Suprapubic skin (tissue), 4 donors: ENCODE data around the gene CHKB. TPM values are rescaled to one million over a fixed set of nuclear protein-coding genes. Genes with fewer than 3 reads are reported as not detected.
A peak's percentile ranks its signal among the peaks of the same experiment; 100 is the strongest.

Experiments used
- DNase-seq, 2 donors: peaks; one replicate each; pipeline ENCODE4 v3.0.0-alpha.2; 2019; ENCODE audit warnings: low spot score in 2 of 2
- H3K27ac ChIP-seq: fragments of 200-600 bp; sonication (generic); one replicate; pipeline ENCODE4 v1.5.1; 2019
- H3K27me3 ChIP-seq: fragments of 200-600 bp; sonication (generic); one replicate; pipeline ENCODE4 v1.5.1; 2019
- H3K36me3 ChIP-seq: fragments of 200-600 bp; sonication (generic); one replicate; pipeline ENCODE4 v1.5.1; 2019
- H3K4me1 ChIP-seq: fragments of 200-600 bp; sonication (generic); one replicate; pipeline ENCODE4 v1.5.1; 2019
- H3K4me3 ChIP-seq: fragments of 200-600 bp; sonication (generic); one replicate; pipeline ENCODE4 v1.5.1; 2019; ENCODE audit warnings: mild to moderate bottlenecking
- H3K9me3 ChIP-seq: fragments of 200-600 bp; sonication (generic); one replicate; pipeline ENCODE4 v1.5.1; 2019
- CTCF ChIP-seq, 2 donors: fragments of 200-600 bp in 1 of 2; fragments of 450-650 bp in 1 of 2; sonication (generic) in 1 of 2; IDR thresholded peaks; one replicate each; pipeline ENCODE4 v1.5.1; 2016 to 2019; ENCODE audit warnings: antibody characterized with exemption in 2 of 2, mild to moderate bottlenecking in 1 of 2, moderate library complexity in 1 of 2
- EP300 ChIP-seq: sonication (generic); formaldehyde crosslinking; IDR thresholded peaks from one replicate; pipeline ENCODE4 v1.6.1; 2017; ENCODE audit warnings: antibody characterized with exemption
- POLR2A ChIP-seq, 2 donors: fragments of 450-650 bp; IDR thresholded peaks; one replicate each; pipeline ENCODE4 v1.6.1; 2017; ENCODE audit warnings: antibody characterized with exemption in 2 of 2, mild to moderate bottlenecking in 2 of 2, moderate library complexity in 2 of 2
- POLR2AphosphoS5 ChIP-seq, 3 donors: sonication (generic); formaldehyde crosslinking; IDR thresholded peaks; one replicate each; pipeline ENCODE4 v1.6.1; 2017; ENCODE audit warnings: antibody characterized with exemption in 3 of 3
- WGBS: methylation state at CpG from one replicate; pipeline ENCODE4 v1.1.5; 2018; 5-methylcytosine and 5-hydroxymethylcytosine counted together
- total RNA-seq, 4 donors: library from RNA; depleted of rRNA; stranded (reverse); fragments of >200 nt; gene quantifications; one replicate each; pipeline ENCODE4 v1.1.0, GENCODE V29; 2016

CHKB gene
- total RNA-seq, 4 donors from 2014 or later, result 43.0 to 86.5 (median 73.0) TPM

GRCh38 chr22:50556703-50557102 is 25.9 kb downstream of the CHKB start:
- H3K4me1 ChIP-seq, result peaks cover under 1% of the 10 kb centered on the region
- H3K27ac ChIP-seq, result no peak overlapping the region
- TF ChIP-seq EP300, result no peak
- no peak for TF ChIP-seq POLR2A (IDR thresholded peaks at IDR 0.05)
- no peak for TF ChIP-seq POLR2AphosphoS5 (IDR thresholded peaks at IDR 0.05)
- no peak for TF ChIP-seq CTCF (IDR thresholded peaks at IDR 0.05)
- no peaks in the 10 kb centered on the region for H3K27me3 ChIP-seq
- H3K9me3 ChIP-seq, result no peaks in the 10 kb centered on the region
- DNase-seq, result no peak
- H3K36me3 ChIP-seq, result no peaks in the 10 kb centered on the region
- WGBS, result 52% methylated on average over 5 of the region's 5 CpGs
- no peak overlapping the region for H3K4me3 ChIP-seq

GRCh38 chr22:50553310-50553709 is 29.3 kb downstream of the CHKB start:
- Histone ChIP-seq H3K4me3 (no peak overlapping the region), H3K36me3 (no peaks in the 10 kb centered on the region), H3K4me1 (peaks cover 7% of the 10 kb centered on the region), H3K27ac (no peak overlapping the region), H3K9me3 (no peaks in the 10 kb centered on the region), H3K27me3 (peaks cover 13% of the 10 kb centered on the region)
- DNase-seq, result no peak
- TF ChIP-seq POLR2A (IDR thresholded peaks at IDR 0.05), result no peak
- whole genome bisulfite sequencing, result 90% methylated on average over 8 of the region's 8 CpGs

DNA sequence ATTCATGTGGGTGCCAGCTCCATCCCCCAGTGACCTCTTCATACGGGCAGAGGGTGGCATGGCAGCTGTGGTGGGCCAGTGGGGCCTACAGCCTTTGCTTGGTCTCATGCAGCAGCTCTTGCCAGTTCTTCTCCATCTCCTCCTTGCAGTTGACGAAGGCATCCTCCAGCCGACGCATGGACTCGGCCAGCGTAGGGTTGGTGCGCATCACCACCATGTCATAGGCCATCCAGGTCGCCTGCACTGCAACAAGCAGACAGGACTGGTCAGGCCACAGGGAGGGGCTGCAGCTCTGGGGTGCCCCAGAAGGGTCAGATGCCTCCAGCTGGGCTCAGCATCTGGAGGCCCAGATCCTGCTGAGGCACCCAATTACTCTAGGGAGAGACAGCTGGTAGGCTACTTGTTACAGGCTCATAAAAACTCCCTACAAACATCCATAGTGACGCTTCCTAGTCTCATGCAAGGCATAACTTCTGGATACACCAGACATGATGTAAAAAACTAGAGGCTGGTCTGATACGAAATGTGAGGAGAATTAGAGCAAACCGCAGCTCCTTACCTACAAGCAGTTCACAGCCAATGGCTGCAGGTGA is 31.4 kb downstream of the CHKB start:
- Histone ChIP-seq H3K36me3 (no peaks in the 10 kb centered on the region), H3K4me1 (peaks cover 20% of the 10 kb centered on the region), H3K27me3 (peaks cover 31% of the 10 kb centered on the region), H3K27ac (no peak overlapping the region), H3K9me3 (no peaks in the 10 kb centered on the region), H3K4me3 (no peak overlapping the region)
- TF ChIP-seq CTCF (IDR thresholded peaks at IDR 0.05) (no peak), POLR2A (IDR thresholded peaks at IDR 0.05) (no peak), EP300 (no peak), POLR2AphosphoS5 (IDR thresholded peaks at IDR 0.05) (no peak)
- no peak for DNase-seq
- 95% methylated on average over 9 of the region's 11 CpGs for WGBS

GRCh38 chr22:50550395-50550794 is 32.3 kb downstream of the CHKB start:
- TF ChIP-seq POLR2AphosphoS5 (IDR thresholded peaks at IDR 0.05), result no peak
- peaks cover 25% of the 10 kb centered on the region for H3K4me1 ChIP-seq
- no peak overlapping the region for H3K27ac ChIP-seq
- no peak overlapping the region for H3K4me3 ChIP-seq
- no peak for DNase-seq
- H3K9me3 ChIP-seq, result no peaks in the 10 kb centered on the region
- WGBS, result 93% methylated on average over 8 of the region's 8 CpGs
- no peaks in the 10 kb centered on the region for H3K36me3 ChIP-seq
- H3K27me3 ChIP-seq, result peaks cover 34% of the 10 kb centered on the region

- Histone ChIP-seq H3K27me3 (peaks cover 34% of the 10 kb centered on the region), H3K9me3 (no peaks in the 10 kb centered on the region), H3K36me3 (no peaks in the 10 kb centered on the region), H3K4me1 (peaks cover 37% of the 10 kb centered on the region), H3K4me3 (peak overlapping the region; percentile 39), H3K27ac (no peak overlapping the region)
- 78% methylated on average over 10 of the region's 68 CpGs for WGBS
- TF ChIP-seq POLR2AphosphoS5 (IDR thresholded peaks at IDR 0.05), result no peak
- no peak for TF ChIP-seq EP300
- no peak for TF ChIP-seq POLR2A (IDR thresholded peaks at IDR 0.05)
- no peak for TF ChIP-seq CTCF (IDR thresholded peaks at IDR 0.05)
- DNase-seq, result no peak
Measured at GRCh38 chr22:50548921-50549790, 33.5 kb downstream of the CHKB start.
